Tibial artery (tissue), 4 donors: Measurements from ENCODE around the gene DAG1.

Source experiments
- DNase-seq, 2 donors: peaks; one replicate each; pipeline ENCODE4 v3.0.0-alpha.2; 2019
- H3K27ac ChIP-seq, 2 donors: fragments of 200-600 bp; sonication (generic) in 1 of 2; 1 replicate in 1 of 2; 2 replicates in 1 of 2; pipeline ENCODE4 v1.5.1; 2018 to 2019; ENCODE audit warnings: mild to moderate bottlenecking in 1 of 2
- H3K27me3 ChIP-seq, 2 donors: fragments of 200-600 bp; sonication (generic) in 1 of 2; one replicate each; pipeline versions ENCODE4 v1.5.1 to v1.6.0; 2016 to 2019
- H3K36me3 ChIP-seq, 3 donors: fragments of 200-600 bp; sonication (generic) in 2 of 3; one replicate each; pipeline ENCODE4 v1.5.1; 2016 to 2019; ENCODE audit warnings: mild to moderate bottlenecking in 2 of 3
- H3K4me1 ChIP-seq, 4 donors: fragments of 200-600 bp; sonication (generic) in 2 of 4; 1 replicate in 3 of 4; 2 replicates in 1 of 4; pipeline ENCODE4 v1.5.1; 2016 to 2019
- H3K4me3 ChIP-seq, 2 donors: fragments of 200-600 bp; sonication (generic) in 1 of 2; 1 replicate in 1 of 2; 2 replicates in 1 of 2; pipeline ENCODE4 v1.5.1; 2018 to 2019; ENCODE audit warnings: mild to moderate bottlenecking in 2 of 2
- H3K9me3 ChIP-seq, 3 donors: fragments of 200-600 bp; sonication (generic) in 1 of 3; one replicate each; pipeline ENCODE4 v1.5.1; 2016 to 2019
- intact Hi-C: fragments of 100-400 bp; cut with DNase I; formaldehyde crosslinking; loops from one replicate; pipeline ENCODE4 v1.15.0; 2023; ENCODE audit warnings: low total_unique reads
- TF ChIP-seq, protein P1 (sequence below), 2 experiments: fragments of 200-600 bp in 1 of 2; fragments of 450-650 bp in 1 of 2; IDR thresholded peaks; one replicate each; pipeline ENCODE4 v1.5.1; 2017 to 2019; ENCODE audit warnings: antibody characterized with exemption in 2 of 2, mild to moderate bottlenecking in 1 of 2, moderate library complexity in 1 of 2

The DAG1 gene

DNA sequence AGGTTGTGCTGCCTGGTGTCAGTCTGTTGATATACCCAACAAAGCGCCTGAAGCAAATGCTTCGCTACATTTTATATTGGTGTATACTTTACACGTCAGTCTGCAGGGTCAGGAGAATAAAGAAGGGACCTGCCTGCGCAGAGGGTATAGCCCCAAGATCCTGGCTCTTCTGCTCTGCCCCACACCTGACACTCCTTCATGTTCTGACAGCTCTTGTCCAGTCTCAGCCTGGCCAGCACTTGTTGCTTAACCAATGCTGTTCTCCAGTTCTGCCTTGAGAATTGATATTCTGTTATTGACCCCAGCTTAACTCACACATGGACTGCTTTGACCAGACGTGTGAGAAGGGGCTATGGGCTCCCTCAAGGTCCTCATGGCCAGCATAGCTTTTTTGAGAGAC lies 48.4 kb downstream of the DAG1 start:
- intact Hi-C loops: no loop called here
- Histone ChIP-seq H3K4me1 (peaks cover 0 to 36% (median 9%) of the 10 kb centered on the region in 4 donors), H3K4me3 (no peak overlapping the region), H3K36me3 (peaks cover 5 to 42% (median 13%) of the 10 kb centered on the region in 3 donors), H3K9me3 (no peaks in the 10 kb centered on the region), H3K27me3 (no peaks in the 10 kb centered on the region), H3K27ac (no peak overlapping the region)
- TF ChIP-seq, protein P1, sequence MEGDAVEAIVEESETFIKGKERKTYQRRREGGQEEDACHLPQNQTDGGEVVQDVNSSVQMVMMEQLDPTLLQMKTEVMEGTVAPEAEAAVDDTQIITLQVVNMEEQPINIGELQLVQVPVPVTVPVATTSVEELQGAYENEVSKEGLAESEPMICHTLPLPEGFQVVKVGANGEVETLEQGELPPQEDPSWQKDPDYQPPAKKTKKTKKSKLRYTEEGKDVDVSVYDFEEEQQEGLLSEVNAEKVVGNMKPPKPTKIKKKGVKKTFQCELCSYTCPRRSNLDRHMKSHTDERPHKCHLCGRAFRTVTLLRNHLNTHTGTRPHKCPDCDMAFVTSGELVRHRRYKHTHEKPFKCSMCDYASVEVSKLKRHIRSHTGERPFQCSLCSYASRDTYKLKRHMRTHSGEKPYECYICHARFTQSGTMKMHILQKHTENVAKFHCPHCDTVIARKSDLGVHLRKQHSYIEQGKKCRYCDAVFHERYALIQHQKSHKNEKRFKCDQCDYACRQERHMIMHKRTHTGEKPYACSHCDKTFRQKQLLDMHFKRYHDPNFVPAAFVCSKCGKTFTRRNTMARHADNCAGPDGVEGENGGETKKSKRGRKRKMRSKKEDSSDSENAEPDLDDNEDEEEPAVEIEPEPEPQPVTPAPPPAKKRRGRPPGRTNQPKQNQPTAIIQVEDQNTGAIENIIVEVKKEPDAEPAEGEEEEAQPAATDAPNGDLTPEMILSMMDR (IDR thresholded peaks at IDR 0.05): no peak
- DNase-seq: no peak

DNA sequence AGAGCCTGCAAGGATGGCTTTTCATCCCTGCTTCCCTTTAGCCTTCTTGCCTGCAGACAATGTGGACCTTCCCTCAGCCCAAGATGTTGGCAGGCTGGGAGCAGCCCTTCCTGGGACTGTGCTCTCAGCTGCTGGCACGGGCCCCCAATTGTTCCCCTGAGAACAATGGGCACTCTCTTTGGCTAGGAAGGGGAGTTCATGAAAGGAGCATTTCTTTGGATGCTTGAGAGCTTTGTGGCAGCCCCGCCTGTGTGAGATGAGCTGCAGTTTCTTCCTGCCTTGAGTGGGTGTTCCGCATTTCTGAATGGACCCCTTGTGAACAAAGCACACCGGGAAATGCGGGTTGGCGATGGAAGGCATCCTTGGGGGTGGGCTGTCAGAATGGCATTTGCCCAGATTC lies 49.2 kb downstream of the DAG1 start:
- intact Hi-C loops: no loop called here
- Histone ChIP-seq H3K27ac (no peak overlapping the region), H3K36me3 (peaks cover 0 to 36% (median 14%) of the 10 kb centered on the region in 3 donors)

DNA sequence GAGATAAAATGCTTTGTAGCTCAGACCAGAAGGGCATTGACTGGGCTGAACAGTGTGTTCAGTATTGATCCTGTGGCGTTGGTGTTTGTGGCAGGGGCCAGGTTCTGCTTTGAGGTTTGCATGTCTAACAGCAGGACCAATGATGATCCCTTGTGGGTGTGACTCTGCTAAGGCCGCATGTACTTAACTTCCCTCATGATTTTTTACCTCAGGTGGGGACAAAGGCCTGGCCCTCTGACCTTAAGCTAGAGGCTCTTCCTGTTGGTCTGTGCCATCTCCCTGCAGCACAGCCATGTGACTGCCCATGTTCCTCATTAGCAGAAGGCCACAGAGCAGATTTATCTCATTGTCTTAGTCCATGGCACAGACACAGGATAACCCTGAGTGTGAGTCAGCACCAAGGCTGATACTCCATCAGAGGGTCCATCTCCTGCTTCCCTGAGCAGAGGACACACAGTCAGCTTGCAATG lies 49.9 kb downstream of the DAG1 start:
- Histone ChIP-seq H3K4me1 (peaks cover 0 to 40% (median 6%) of the 10 kb centered on the region in 4 donors), H3K36me3 (peaks cover 0 to 36% (median 20%) of the 10 kb centered on the region in 3 donors), H3K4me3 (no peak overlapping the region), H3K9me3 (no peaks in the 10 kb centered on the region), H3K27me3 (no peaks in the 10 kb centered on the region), H3K27ac (no peak overlapping the region)
- no peak for DNase-seq
- intact Hi-C loops: no loop called here
- TF ChIP-seq, protein P1 (IDR thresholded peaks at IDR 0.05): no peak

More for the DNA sequence above, 49.2 kb downstream of the DAG1 start:
- Histone ChIP-seq H3K4me1 (peaks cover 0 to 36% (median 6%) of the 10 kb centered on the region in 4 donors), H3K4me3 (no peak overlapping the region), H3K9me3 (no peaks in the 10 kb centered on the region), H3K27me3 (no peaks in the 10 kb centered on the region)
- TF ChIP-seq, protein P1 (IDR thresholded peaks at IDR 0.05): no peak
- DNase-seq: no peak

DNA sequence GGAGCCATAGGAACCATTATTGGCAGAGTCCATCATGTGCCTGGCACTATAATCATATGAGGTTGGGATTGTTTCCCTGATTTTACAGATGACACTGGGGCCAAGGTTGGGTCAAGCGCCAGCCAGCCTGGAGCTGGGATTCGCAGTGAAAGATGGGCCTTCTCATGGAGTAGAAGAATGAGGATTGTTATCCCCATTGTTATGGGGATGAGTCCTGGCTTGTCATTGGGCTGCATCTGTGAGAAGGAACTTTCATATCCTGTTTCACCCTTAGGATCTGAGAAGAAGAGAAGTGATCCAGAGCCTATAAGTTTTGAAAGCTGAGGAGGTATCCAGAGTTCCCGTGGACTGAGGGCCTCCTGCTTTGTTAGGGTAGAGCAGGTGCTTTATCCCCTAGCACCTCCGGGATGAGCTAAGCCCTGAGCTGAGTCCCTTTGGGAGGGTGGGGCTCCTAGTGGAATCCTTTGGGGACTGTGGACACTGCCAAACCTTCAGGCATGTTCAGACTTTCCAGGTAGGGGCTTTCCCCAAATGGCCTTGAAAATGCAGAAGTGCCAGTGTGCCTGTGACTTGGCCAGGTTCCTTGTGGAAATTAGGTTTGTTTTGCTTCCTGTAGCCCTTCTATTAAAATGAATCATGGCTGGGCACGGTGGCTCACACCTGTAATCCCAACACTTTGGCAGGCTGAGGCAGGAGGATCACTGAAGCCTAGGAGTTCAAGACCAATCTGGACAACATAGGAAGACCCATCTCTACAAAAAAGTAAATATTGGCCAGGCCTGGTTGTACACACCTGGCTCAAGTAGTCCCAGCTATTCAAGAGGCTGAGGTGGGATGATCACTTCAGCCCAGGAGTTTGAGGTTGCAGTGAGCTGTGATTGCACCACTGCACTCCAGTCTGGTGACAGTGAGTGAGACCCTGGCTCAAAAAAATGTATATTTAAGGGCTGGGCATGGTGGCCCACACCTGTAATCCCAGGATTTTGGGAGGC lies 54.0 kb downstream of the DAG1 start:
- peaks cover 0 to 36% (median 6%) of the 10 kb centered on the region in 4 donors for H3K4me1 ChIP-seq
- TF ChIP-seq, protein P1 (IDR thresholded peaks at IDR 0.05): no peak
- H3K27me3 ChIP-seq: no peaks in the 10 kb centered on the region
- H3K36me3 ChIP-seq: peaks cover 0 to 16% (median 12%) of the 10 kb centered on the region in 3 donors
- no peak for DNase-seq
- no peak overlapping the region for H3K4me3 ChIP-seq
- H3K27ac ChIP-seq: no peak overlapping the region
- no peaks in the 10 kb centered on the region for H3K9me3 ChIP-seq
- intact Hi-C loops: no loop called here

DNA sequence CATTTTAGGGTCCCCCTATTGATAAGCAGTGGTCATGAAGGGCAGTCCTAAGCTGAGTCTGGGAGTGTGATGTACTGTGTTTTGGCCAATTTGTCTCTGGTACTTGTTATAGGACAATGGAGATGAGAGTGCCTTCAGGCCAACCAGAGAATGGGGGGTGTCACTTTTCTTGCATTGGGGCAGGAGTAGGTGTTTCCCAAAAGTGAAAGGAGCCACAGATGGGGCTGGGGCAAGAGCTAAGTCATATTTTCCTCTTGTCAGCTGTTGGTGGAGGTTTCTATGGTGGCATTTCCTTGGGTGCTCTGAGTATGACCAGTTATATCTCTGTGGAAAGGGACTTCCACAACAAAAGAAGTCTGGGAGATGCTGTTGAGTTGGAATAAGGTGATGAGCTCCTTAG lies 59.5 kb downstream of the DAG1 start:
- TF ChIP-seq, protein P1 (IDR thresholded peaks at IDR 0.05): no peak
- Histone ChIP-seq H3K4me1 (peaks cover 0 to under 1% (median 0%) of the 10 kb centered on the region in 4 donors), H3K9me3 (no peaks in the 10 kb centered on the region), H3K4me3 (no peak overlapping the region), H3K27ac (no peak overlapping the region), H3K36me3 (peaks cover 29 to 49% (median 39%) of the 10 kb centered on the region in 3 donors), H3K27me3 (no peaks in the 10 kb centered on the region)
- intact Hi-C loops: no loop called here
- no peak for DNase-seq
